ENCODE data around the gene TANC1. TPM values are rescaled to one million over a fixed set of nuclear protein-coding genes. Genes with fewer than 3 reads are reported as not detected.

The TANC1 gene
- total RNA-seq, 1 experiment from 2014 or later = 2.5 TPM

DNA sequence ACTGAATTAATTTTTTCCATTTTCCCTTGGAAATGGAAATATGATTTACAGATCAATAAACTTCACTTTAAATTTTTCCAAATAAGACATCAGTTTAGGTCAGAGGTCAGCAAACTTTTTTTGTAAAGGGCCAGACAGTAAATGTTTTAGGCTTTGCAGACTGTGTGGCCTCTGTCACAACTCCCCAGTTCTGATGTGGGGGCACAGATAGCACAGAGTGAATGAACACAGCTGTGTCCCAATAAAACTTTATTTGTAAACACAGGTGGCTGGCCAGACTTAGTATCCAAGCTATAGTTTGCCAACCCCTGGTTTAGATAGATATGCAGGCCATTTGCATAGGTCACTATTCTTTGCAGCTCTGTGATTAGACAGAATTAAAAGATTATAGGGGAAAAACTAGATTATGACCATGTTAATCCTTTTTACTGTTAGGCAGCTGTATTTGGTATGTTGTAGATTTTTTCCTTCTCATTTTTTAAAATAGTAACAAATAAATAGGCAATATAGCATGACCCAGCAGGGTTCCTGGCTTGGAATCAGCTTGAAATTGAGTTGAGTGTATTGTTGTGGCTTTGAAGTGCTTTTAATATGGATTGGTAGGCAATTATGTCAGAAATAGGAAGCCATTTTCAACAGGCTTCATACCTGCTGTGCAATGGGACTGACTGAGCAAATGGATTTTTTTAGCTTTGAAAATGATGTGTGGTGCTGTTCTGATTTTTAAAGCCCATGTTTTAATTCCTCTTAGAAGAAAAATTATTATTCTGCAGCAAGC, 258.4 kb downstream of the TANC1 start:
- no peaks in the 10 kb centered on the region for H3K9me3 ChIP-seq (ENCODE audit: control insufficient read depth, low read depth, low read length)
- H3K36me3 Mint-ChIP-seq (ENCODE audit: insufficient read depth in 1 of 3, low read depth in 3 of 3) = peaks cover 0 to 11% (median 0%) of the 10 kb centered on the region in 3 experiments; a peak in 4 of 7 replicates
- H3K9ac ChIP-seq (ENCODE audit: extremely low read depth, insufficient read length, low read length) = no peak overlapping the region
- no peak overlapping the region for H2BK5ac ChIP-seq (ENCODE audit: insufficient read length, low read length)
- H2AK5ac ChIP-seq (ENCODE audit: insufficient read length, low read length) = no peak overlapping the region
- no peak overlapping the region for H4K91ac ChIP-seq (ENCODE audit: insufficient read length, low read depth, low read length)
- H3K27ac Mint-ChIP-seq = no peak overlapping the region
- H4K5ac ChIP-seq (ENCODE audit: insufficient read length, low read depth, low read length) = no peak overlapping the region
- H3K23me2 ChIP-seq (ENCODE audit: insufficient read length, low read depth, low read length, poor library complexity, severe bottlenecking) = no peaks in the 10 kb centered on the region
- H3K4ac ChIP-seq (ENCODE audit: low read depth, low read length) = no peak overlapping the region
- no peak overlapping the region for H2BK12ac ChIP-seq (ENCODE audit: insufficient read length, low read depth, low read length)
- H3K4me2 ChIP-seq (ENCODE audit: insufficient read depth, insufficient read length, low read length) = no peak overlapping the region
- no peaks in the 10 kb centered on the region for H3K79me2 ChIP-seq (ENCODE audit: insufficient read depth, low read length)
- H3K18ac ChIP-seq (ENCODE audit: insufficient read length, low read depth, low read length) = no peak overlapping the region
- H3K27me3 ChIP-seq (ENCODE audit: insufficient read depth, low read length) = no peaks in the 10 kb centered on the region
- H2AFZ ChIP-seq (ENCODE audit: low read length) = no peak overlapping the region
- H3K27me3 Mint-ChIP-seq (ENCODE audit: low read depth) = peaks cover 2% of the 10 kb centered on the region; the same call in 1 of the 2 replicates
- H3T11ph ChIP-seq (ENCODE audit: low read length) = no peak overlapping the region
- no peak overlapping the region for H3K56ac ChIP-seq (ENCODE audit: insufficient read length, low read depth, low read length)
- DNase-seq = no peak
- no peak overlapping the region for H4K8ac ChIP-seq (replicated peaks; ENCODE audit: insufficient read length, low read depth, low read length)
- H3K23ac ChIP-seq (ENCODE audit: insufficient read length, low read depth, low read length) = no peak overlapping the region
- no peaks in the 10 kb centered on the region for H3K9me3 Mint-ChIP-seq
- H2BK20ac ChIP-seq (ENCODE audit: low read depth, low read length, poor library complexity, severe bottlenecking) = no peak overlapping the region
- H4K20me1 ChIP-seq (ENCODE audit: control insufficient read depth, insufficient read depth, insufficient read length) = no peaks in the 10 kb centered on the region
- H2BK15ac ChIP-seq (ENCODE audit: low read depth, low read length) = no peak overlapping the region
- H3K27ac ChIP-seq (ENCODE audit: insufficient read length, low read depth, low read length) = no peak overlapping the region
- TF ChIP-seq CTCF (conservative IDR thresholded peaks at IDR 0.05) = no peak
- H3K4me3 Mint-ChIP-seq = no peak overlapping the region
- no peak overlapping the region for H3K14ac ChIP-seq (ENCODE audit: insufficient read depth, low read length)
- no peaks in the 10 kb centered on the region for H3K4me1 ChIP-seq (ENCODE audit: insufficient read depth, low read length)
- no peak overlapping the region for H2BK120ac ChIP-seq (ENCODE audit: low read depth, low read length, poor library complexity, severe bottlenecking)
- H3K79me1 ChIP-seq (ENCODE audit: insufficient read depth, low read depth, low read length, poor library complexity, severe bottlenecking) = no peaks in the 10 kb centered on the region
- peaks cover 0 to 9% of the 10 kb centered on the region in 2 experiments; a peak in 2 of 4 replicates for H3K4me1 Mint-ChIP-seq
